PC-3 (cell line): ENCODE data around the gene FOXN3. TPM values are rescaled to one million over a fixed set of nuclear protein-coding genes. Genes with fewer than 3 reads are reported as not detected.
A peak's percentile ranks its signal among the peaks of the same experiment; 100 is the strongest.

Experiments used
- ATAC-seq: fragments of 200-7000 bp; cut with Tn5 transposase; 2 replicates; pipeline ENCODE4 v1.9.1; 2020; ENCODE audit warnings: mild to moderate bottlenecking, moderate library complexity
- BruUV-seq: library from RNA; stranded (reverse); fragments of 400-500 nt; replicated peaks from 2 replicates; lab custom pipeline; 2021; lab: Mats Ljungman, UMichigan
- CTCF ChIA-PET: fragments of 300-600 bp; sonication (Branson Sonifier 250); formaldehyde crosslinking; loops from one replicate; lab custom pipeline; 2022; ENCODE audit warnings: antibody characterized with exemption; lab: Charles Lee
- POLR2A ChIA-PET: fragments of 300-600 bp; sonication (Branson Sonifier 250); formaldehyde crosslinking; loops from one replicate; lab custom pipeline; 2022; ENCODE audit warnings: antibody characterized with exemption; ENCODE audit not compliant: unreplicated experiment; lab: Charles Lee
- DNase-seq: peaks from one replicate; pipeline ENCODE4 v3.0.0-alpha.2; 2015
- H2AFZ ChIP-seq: fragments of 300-600 bp; sonication (generic); 2 replicates; pipeline ENCODE4 v1.6.0; 2016; ENCODE audit warnings: antibody characterized with exemption, low read length
- H3F3A ChIP-seq: fragments of 300-600 bp; sonication (generic); one replicate; pipeline ENCODE4 v1.6.0; 2017; ENCODE audit warnings: antibody characterized with exemption, low read length, control low read depth, mild to moderate bottlenecking; ENCODE audit not compliant: unreplicated experiment
- H3K27ac ChIP-seq: fragments of 300-600 bp; sonication (generic); 2 replicates; pipeline ENCODE4 v1.5.1; 2016; ENCODE audit warnings: mild to moderate bottlenecking, low read length
- H3K27me3 ChIP-seq: fragments of 300-600 bp; sonication (generic); 2 replicates; pipeline ENCODE4 v1.6.1; 2016; ENCODE audit warnings: low read length, mixed read lengths
- H3K36me3 ChIP-seq: fragments of 300-600 bp; sonication (generic); 2 replicates; pipeline ENCODE4 v1.6.1; 2016; ENCODE audit warnings: low read depth, mixed run types, low read length, mixed read lengths
- H3K4me1 ChIP-seq: fragments of 300-600 bp; sonication (generic); 2 replicates; pipeline ENCODE4 v1.5.1; 2016; ENCODE audit warnings: low read length; ENCODE audit not compliant: insufficient read depth
- H3K4me2 ChIP-seq: fragments of 300-600 bp; sonication (generic); 2 replicates; pipeline ENCODE4 v1.6.0; 2016; ENCODE audit warnings: low read length
- H3K4me3 ChIP-seq: fragments of 300-600 bp; sonication (generic); 2 replicates; pipeline ENCODE4 v1.5.1; 2016; ENCODE audit warnings: mild to moderate bottlenecking, low read length, mixed read lengths
- H3K79me2 ChIP-seq: fragments of 300-600 bp; sonication (generic); 2 replicates; pipeline ENCODE4 v1.6.1; 2017; ENCODE audit warnings: low read length, mixed read lengths
- H3K9ac ChIP-seq: fragments of 300-600 bp; sonication (generic); 2 replicates; pipeline ENCODE4 v1.6.0; 2016; ENCODE audit warnings: mild to moderate bottlenecking, low read length
- H3K9me2 ChIP-seq: fragments of 300-600 bp; sonication (generic); replicated peaks from 2 replicates; pipeline ENCODE4 v1.6.1; 2016; ENCODE audit warnings: mixed run types, low read length, mixed read lengths
- H3K9me3 ChIP-seq: fragments of 300-600 bp; sonication (generic); 2 replicates; pipeline ENCODE4 v1.6.1; 2016; ENCODE audit warnings: low read length, mixed read lengths
- H4K20me1 ChIP-seq: fragments of 300-600 bp; sonication (generic); 2 replicates; pipeline ENCODE4 v1.6.1; 2016; ENCODE audit warnings: low read length, mixed read lengths
- CTCF ChIP-seq: fragments of 300-600 bp; sonication (generic); conservative IDR thresholded peaks from 2 replicates; pipeline ENCODE4 v1.5.1; 2017; ENCODE audit warnings: antibody characterized with exemption, low read depth, mild to moderate bottlenecking, low read length
- EZH2 ChIP-seq: fragments of 300-600 bp; sonication (generic); IDR thresholded peaks from one replicate; pipeline ENCODE4 v1.6.1; 2017; ENCODE audit warnings: antibody characterized with exemption, mild to moderate bottlenecking, low read length; ENCODE audit not compliant: unreplicated experiment
- EZH2phosphoT487 ChIP-seq: fragments of 300-600 bp; sonication (generic); IDR thresholded peaks from 2 replicates; pipeline ENCODE4 v1.6.1; 2018; ENCODE audit warnings: mild to moderate bottlenecking, antibody characterized with exemption, low read length, borderline replicate concordance
- intact Hi-C: fragments of 100-400 bp; cut with micrococcal nuclease; formaldehyde crosslinking; loops from 2 replicates; pipeline ENCODE4 v1.9.0; 2023
- total RNA-seq: library from RNA; depleted of rRNA; stranded (reverse); fragments of >200 nt; gene quantifications from 2 replicates; pipeline ENCODE4 v1.2.3, GENCODE V29; 2014

Gene FOXN3
- total RNA-seq, 1 experiment from 2014 or later, result 13.3 TPM

- Histone ChIP-seq H3K36me3 (no peaks in the 10 kb centered on the region), H3K9me3 (no peaks in the 10 kb centered on the region), H3K27me3 (no peaks in the 10 kb centered on the region), H3K4me2 (peak overlapping the region; percentile 50), H3K9me2 (no peaks in the 10 kb centered on the region), H2AFZ (peak overlapping the region; percentile 65), H3K79me2 (no peaks in the 10 kb centered on the region), H3K4me3 (0 out of 2 replicates have a peak overlapping the region, but pooled peaks have one; percentile 5), H3K4me1 (peaks cover 17% of the 10 kb centered on the region), H3F3A (no peaks in the 10 kb centered on the region), H3K27ac (no peak overlapping the region), H4K20me1 (no peaks in the 10 kb centered on the region), H3K9ac (no peak overlapping the region)
- DNase-seq, result no peak
- ATAC-seq, result peak; percentile 30
- ChIA-PET CTCF (no interaction called here), POLR2A (no interaction called here)
- intact Hi-C loops, result no loop called here
- BruUV-seq, result no TSS peak
- TF ChIP-seq CTCF (no peak), EZH2phosphoT487 (no peak), EZH2 (no peak)
Observed at GRCh38 chr14:89429199-89430181, 12.5 kb upstream of the FOXN3 start.

- DNase-seq, result no peak
- H3F3A ChIP-seq, result no peaks in the 10 kb centered on the region
- no peaks in the 10 kb centered on the region for H3K36me3 ChIP-seq
- H3K9me2 ChIP-seq, result no peaks in the 10 kb centered on the region
- no peaks in the 10 kb centered on the region for H3K9me3 ChIP-seq
- no peak overlapping the region for H3K9ac ChIP-seq
- H3K27me3 ChIP-seq, result no peaks in the 10 kb centered on the region
- no peaks in the 10 kb centered on the region for H4K20me1 ChIP-seq
- no peak overlapping the region for H3K4me2 ChIP-seq
- peaks cover 17% of the 10 kb centered on the region for H3K4me1 ChIP-seq
- POLR2A ChIA-PET, result no interaction called here
- H3K4me3 ChIP-seq, result no peak overlapping the region
- BruUV-seq, result no TSS peak
- no peak for ATAC-seq
- H2AFZ ChIP-seq, result no peak overlapping the region
- H3K79me2 ChIP-seq, result no peaks in the 10 kb centered on the region
- CTCF ChIA-PET, result no interaction called here
- no peak overlapping the region for H3K27ac ChIP-seq
- TF ChIP-seq CTCF (no peak), EZH2 (no peak), EZH2phosphoT487 (no peak)
- intact Hi-C loops, result no loop called here
Observed at GRCh38 chr14:89428546-89429198, 11.6 kb upstream of the FOXN3 start.

- no peaks in the 10 kb centered on the region for H4K20me1 ChIP-seq
- no peak overlapping the region for H3K9ac ChIP-seq
- no peak for TF ChIP-seq EZH2phosphoT487
- no peak for TF ChIP-seq EZH2
- no peak for TF ChIP-seq CTCF
- ChIA-PET CTCF (no interaction called here), POLR2A (no interaction called here)
- no peak overlapping the region for H2AFZ ChIP-seq
- no peaks in the 10 kb centered on the region for H3F3A ChIP-seq
- BruUV-seq, result no TSS peak
- H3K9me2 ChIP-seq, result no peaks in the 10 kb centered on the region
- no peaks in the 10 kb centered on the region for H3K79me2 ChIP-seq
- H3K9me3 ChIP-seq, result no peaks in the 10 kb centered on the region
- H3K4me1 ChIP-seq, result peaks cover 17% of the 10 kb centered on the region
- no peak overlapping the region for H3K4me2 ChIP-seq
- H3K27ac ChIP-seq, result no peak overlapping the region
- no peak for ATAC-seq
- no peaks in the 10 kb centered on the region for H3K36me3 ChIP-seq
- no peaks in the 10 kb centered on the region for H3K27me3 ChIP-seq
- intact Hi-C loops, result no loop called here
- no peak for DNase-seq
- H3K4me3 ChIP-seq, result no peak overlapping the region
Observed at GRCh38 chr14:89428173-89428523, 11.1 kb upstream of the FOXN3 start.
